ENCODE data around the gene CHD1L. TPM values are rescaled to one million over a fixed set of nuclear protein-coding genes. Genes with fewer than 3 reads are reported as not detected.
"Not testable (repeated sequence)": the region's sequence is repeated elsewhere in the genome, so short reads cannot be mapped to it uniquely, and the experiment has no call there.

Gene CHD1L
- total and polyA plus RNA-seq, 4 experiments from 2014 or later = 17.1 to 31.6 (median 24.2) TPM

GRCh38 chr1:147292012-147292411 is 49.5 kb downstream of the CHD1L start:
- intact Hi-C loops (cut with micrococcal nuclease) = no loop called here
- Mint-ChIP-seq H3K36me3 (peaks cover 96 to 98% of the 10 kb centered on the region in 2 donors), H3K4me1 (no peaks in the 10 kb centered on the region), H3K27ac (no peak overlapping the region), H3K4me3 (no peak overlapping the region), H3K9me3 (peaks cover 0 to 6% (median 3%) of the 10 kb centered on the region in 8 donors), H3K27me3 (no peaks in the 10 kb centered on the region)
- Histone ChIP-seq H3K4me1 (ENCODE audit: insufficient read depth, low read length) (no peaks in the 10 kb centered on the region), H3K36me3 (ENCODE audit: insufficient read depth, low read length) (peaks cover 57% of the 10 kb centered on the region), H3K27ac (ENCODE audit: low read depth, low read length) (no peak overlapping the region), H3K9me3 (ENCODE audit: control insufficient read depth in 1 of 2, low read length in 2 of 2) (no peaks in the 10 kb centered on the region), H3K4me3 (ENCODE audit: low read length in 2 of 2) (no peak overlapping the region), H3K27me3 (ENCODE audit: insufficient read depth, low read length) (no peaks in the 10 kb centered on the region)
- no peak for DNase-seq
- POLR2A ChIA-PET (ENCODE audit: partially characterized antibody) = no interaction called here
- CTCF ChIA-PET (ENCODE audit: partially characterized antibody) = no interaction called here

DNA sequence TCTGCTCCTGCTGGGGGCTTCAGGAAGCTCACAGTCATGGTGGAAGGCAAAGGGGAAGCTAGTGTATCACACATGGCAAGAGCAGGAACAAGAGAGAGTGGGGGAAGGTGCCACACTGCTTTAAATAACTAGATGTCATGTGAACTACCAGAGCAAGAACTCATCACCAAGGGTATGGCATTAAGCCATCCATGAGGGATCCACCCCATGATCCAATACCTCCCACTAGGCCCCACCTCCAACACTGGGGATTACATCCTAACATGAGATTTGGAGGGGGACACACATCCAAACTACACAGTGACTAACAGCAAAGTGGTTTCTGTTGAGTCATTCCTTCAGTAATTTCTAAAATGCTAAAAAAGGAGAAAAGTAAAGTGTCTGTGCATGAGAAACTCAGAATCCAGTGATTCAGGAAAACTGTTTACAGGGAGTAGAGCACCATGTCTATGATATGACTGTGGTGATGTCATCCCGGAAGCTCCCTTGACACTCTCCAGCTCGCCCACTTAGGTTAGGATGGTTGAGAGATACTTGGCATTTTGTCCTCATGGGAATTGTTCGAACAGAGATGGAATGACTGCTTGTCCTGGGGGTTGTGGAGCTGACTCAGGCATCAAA is 50.3 kb downstream of the CHD1L start:
- H3K27ac Mint-ChIP-seq = peak overlapping the region in 1 of 7 donors; percentile 33
- ChIA-PET CTCF (ENCODE audit: partially characterized antibody) (no interaction called here), POLR2A (ENCODE audit: partially characterized antibody) (no interaction called here)
- Histone ChIP-seq H3K27ac (ENCODE audit: low read depth, low read length) (no peak overlapping the region), H3K4me1 (ENCODE audit: insufficient read depth, low read length) (no peaks in the 10 kb centered on the region), H3K27me3 (ENCODE audit: insufficient read depth, low read length) (no peaks in the 10 kb centered on the region), H3K9me3 (ENCODE audit: control insufficient read depth in 1 of 2, low read length in 2 of 2) (no peaks in the 10 kb centered on the region), H3K36me3 (ENCODE audit: insufficient read depth, low read length) (peaks cover 50% of the 10 kb centered on the region), H3K4me3 (ENCODE audit: low read length in 2 of 2) (no peak overlapping the region)
- H3K4me1 Mint-ChIP-seq = no peaks in the 10 kb centered on the region
- no peak for DNase-seq
- intact Hi-C loops (cut with micrococcal nuclease) = no loop called here
- H3K27me3 Mint-ChIP-seq = no peaks in the 10 kb centered on the region
- H3K4me3 Mint-ChIP-seq = no peak overlapping the region
- peaks cover 0 to 6% (median 3%) of the 10 kb centered on the region in 8 donors for H3K9me3 Mint-ChIP-seq
- peaks cover 96 to 98% of the 10 kb centered on the region in 2 donors for H3K36me3 Mint-ChIP-seq

- H3K4me3 ChIP-seq (ENCODE audit: low read length in 2 of 2) = no peak overlapping the region
- intact Hi-C loops (cut with micrococcal nuclease) = no loop called here
- H3K27ac ChIP-seq (ENCODE audit: low read depth, low read length) = no peak overlapping the region
- peak overlapping the region in 1 of 7 donors; percentile 16 for H3K27ac Mint-ChIP-seq
- H3K4me1 Mint-ChIP-seq = no peaks in the 10 kb centered on the region
- CTCF ChIA-PET (ENCODE audit: partially characterized antibody) = no interaction called here
- no peaks in the 10 kb centered on the region for H3K4me1 ChIP-seq (ENCODE audit: insufficient read depth, low read length)
- no peaks in the 10 kb centered on the region for H3K27me3 ChIP-seq (ENCODE audit: insufficient read depth, low read length)
- no peak overlapping the region for H3K4me3 Mint-ChIP-seq
- no peaks in the 10 kb centered on the region for H3K27me3 Mint-ChIP-seq
- peaks cover 0 to 43% (median 31%) of the 10 kb centered on the region in 8 donors for H3K9me3 Mint-ChIP-seq
- H3K36me3 Mint-ChIP-seq = peaks cover 64 to 70% of the 10 kb centered on the region in 2 donors
- no peak for DNase-seq
- POLR2A ChIA-PET (ENCODE audit: partially characterized antibody) = no interaction called here
- peaks cover 3 to 5% of the 10 kb centered on the region in 2 donors for H3K9me3 ChIP-seq (ENCODE audit: control insufficient read depth in 1 of 2, low read length in 2 of 2)
- peaks cover 23% of the 10 kb centered on the region for H3K36me3 ChIP-seq (ENCODE audit: insufficient read depth, low read length)
These were observed 55.0 kb downstream of the CHD1L start for GRCh38 chr1:147297438-147297837.

- DNase-seq; H3K4me1 ChIP-seq (ENCODE audit: insufficient read depth, low read length); H3K27me3 ChIP-seq (ENCODE audit: insufficient read depth, low read length); H3K4me3 Mint-ChIP-seq; intact Hi-C loops (cut with micrococcal nuclease); H3K27me3 Mint-ChIP-seq; CTCF ChIA-PET (ENCODE audit: partially characterized antibody); H3K4me3 ChIP-seq (ENCODE audit: low read length in 2 of 2); H3K36me3 ChIP-seq (ENCODE audit: insufficient read depth, low read length); POLR2A ChIA-PET (ENCODE audit: partially characterized antibody); H3K27ac Mint-ChIP-seq; H3K27ac ChIP-seq (ENCODE audit: low read depth, low read length); H3K4me1 Mint-ChIP-seq: not testable (repeated sequence)
- H3K9me3 ChIP-seq (ENCODE audit: control insufficient read depth in 1 of 2, low read length in 2 of 2) = peaks cover 8 to 25% of the 10 kb centered on the region in 2 donors
- H3K9me3 Mint-ChIP-seq = peaks cover 9 to 89% (median 79%) of the 10 kb centered on the region in 8 donors
- peaks cover 13 to 14% of the 10 kb centered on the region in 2 donors for H3K36me3 Mint-ChIP-seq
These were observed 63.3 kb downstream of the CHD1L start for GRCh38 chr1:147305803-147306202.

DNA sequence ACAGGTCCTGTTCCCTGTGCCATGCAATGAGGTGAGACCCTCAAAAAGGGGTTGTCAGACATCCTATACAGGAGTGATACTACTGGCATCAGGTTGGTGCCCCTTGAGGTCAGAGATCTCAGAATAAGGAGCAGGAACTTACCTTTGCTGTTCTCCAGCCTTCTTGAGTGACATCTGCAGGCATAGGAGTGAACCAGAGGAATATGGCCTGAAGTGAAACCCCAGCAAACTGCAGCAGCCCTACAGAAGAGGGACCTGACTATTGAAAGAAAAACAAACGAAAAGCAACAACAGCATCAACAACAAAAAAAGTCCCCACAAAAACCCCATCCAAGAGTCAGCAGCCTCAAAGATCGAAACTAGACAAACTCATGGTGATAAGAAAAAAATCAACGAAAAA is 74.5 kb downstream of the CHD1L start:
- CTCF ChIA-PET (ENCODE audit: partially characterized antibody) = no interaction called here
- Mint-ChIP-seq H3K27ac (no peak overlapping the region), H3K4me1 (no peaks in the 10 kb centered on the region), H3K36me3 (no peaks in the 10 kb centered on the region), H3K4me3 (no peak overlapping the region), H3K27me3 (peaks cover 0 to 2% of the 10 kb centered on the region in 2 donors), H3K9me3 (peaks cover 0 to 11% (median under 1%) of the 10 kb centered on the region in 8 donors)
- DNase-seq = no peak
- no peak overlapping the region for H3K27ac ChIP-seq (ENCODE audit: low read depth, low read length)
- no peak overlapping the region for H3K4me3 ChIP-seq (ENCODE audit: low read length in 2 of 2)
- POLR2A ChIA-PET (ENCODE audit: partially characterized antibody) = no interaction called here
- no peaks in the 10 kb centered on the region for H3K9me3 ChIP-seq (ENCODE audit: control insufficient read depth in 1 of 2, low read length in 2 of 2)
- no peaks in the 10 kb centered on the region for H3K4me1 ChIP-seq (ENCODE audit: insufficient read depth, low read length)
- no peaks in the 10 kb centered on the region for H3K36me3 ChIP-seq (ENCODE audit: insufficient read depth, low read length)
- intact Hi-C loops (cut with micrococcal nuclease) = no loop called here
- no peaks in the 10 kb centered on the region for H3K27me3 ChIP-seq (ENCODE audit: insufficient read depth, low read length)

DNA sequence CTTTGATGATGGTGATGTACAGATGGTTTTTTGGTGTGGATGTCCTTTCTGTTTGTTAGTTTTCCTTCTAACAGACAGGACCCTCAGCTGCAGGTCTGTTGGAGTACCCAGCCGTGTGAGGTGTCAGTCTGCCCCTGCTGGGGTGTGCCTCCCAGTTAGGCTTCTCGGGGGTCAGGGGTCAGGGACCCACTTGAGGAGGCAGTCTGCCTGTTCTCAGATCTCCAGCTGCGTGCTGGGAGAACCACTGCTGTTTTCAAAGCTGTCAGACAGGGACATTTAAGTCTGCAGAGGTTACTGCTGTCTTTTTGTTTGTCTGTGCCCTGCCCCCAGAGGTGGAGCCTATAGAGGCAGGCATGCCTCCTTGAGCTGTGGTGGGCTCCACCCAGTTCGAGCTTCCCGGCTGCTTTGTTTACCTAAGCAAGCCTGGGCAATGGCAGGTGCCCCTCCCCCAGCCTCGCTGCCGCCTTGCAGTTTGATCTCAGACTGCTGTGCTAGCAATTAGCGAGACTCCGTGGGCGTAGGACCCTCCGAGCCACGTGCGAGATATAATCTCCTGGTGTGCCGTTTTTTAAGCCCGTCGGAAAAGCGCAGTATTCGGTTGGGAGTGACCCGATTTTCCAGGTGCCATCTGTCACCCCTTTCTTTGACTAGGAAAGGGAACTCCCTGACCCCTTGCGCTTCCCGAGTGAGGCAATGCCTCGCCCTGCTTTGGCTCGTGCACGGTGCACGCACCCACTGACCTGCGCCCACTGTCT is 84.6 kb downstream of the CHD1L start:
- H3K36me3 ChIP-seq (ENCODE audit: insufficient read depth, low read length); H3K27ac ChIP-seq (ENCODE audit: low read depth, low read length); CTCF ChIA-PET (ENCODE audit: partially characterized antibody); H3K27ac Mint-ChIP-seq; H3K4me3 Mint-ChIP-seq; H3K36me3 Mint-ChIP-seq; H3K9me3 Mint-ChIP-seq; H3K4me1 Mint-ChIP-seq; H3K9me3 ChIP-seq (ENCODE audit: control insufficient read depth in 1 of 2, low read length in 2 of 2); intact Hi-C loops (cut with micrococcal nuclease); POLR2A ChIA-PET (ENCODE audit: partially characterized antibody); H3K27me3 ChIP-seq (ENCODE audit: insufficient read depth, low read length); DNase-seq; H3K4me3 ChIP-seq (ENCODE audit: low read length in 2 of 2); H3K4me1 ChIP-seq (ENCODE audit: insufficient read depth, low read length): not testable (repeated sequence)
- peaks cover 19 to 22% of the 10 kb centered on the region in 2 donors for H3K27me3 Mint-ChIP-seq

GRCh38 chr1:147334292-147334691 is 91.8 kb downstream of the CHD1L start:
- H3K4me3 Mint-ChIP-seq = no peak overlapping the region
- no peaks in the 10 kb centered on the region for H3K4me1 Mint-ChIP-seq
- H3K27me3 ChIP-seq (ENCODE audit: insufficient read depth, low read length) = no peaks in the 10 kb centered on the region
- no peaks in the 10 kb centered on the region for H3K36me3 Mint-ChIP-seq
- H3K4me1 ChIP-seq (ENCODE audit: insufficient read depth, low read length) = no peaks in the 10 kb centered on the region
- no peak overlapping the region for H3K27ac Mint-ChIP-seq
- no peak overlapping the region for H3K4me3 ChIP-seq (ENCODE audit: low read length in 2 of 2)
- peaks cover 0 to 3% (median 0%) of the 10 kb centered on the region in 8 donors for H3K9me3 Mint-ChIP-seq
- H3K9me3 ChIP-seq (ENCODE audit: control insufficient read depth in 1 of 2, low read length in 2 of 2) = no peaks in the 10 kb centered on the region
- no peaks in the 10 kb centered on the region for H3K36me3 ChIP-seq (ENCODE audit: insufficient read depth, low read length)
- ChIA-PET CTCF (ENCODE audit: partially characterized antibody) (no interaction called here), POLR2A (ENCODE audit: partially characterized antibody) (no interaction called here)
- H3K27me3 Mint-ChIP-seq = peaks cover 24 to 28% of the 10 kb centered on the region in 2 donors
- intact Hi-C loops (cut with micrococcal nuclease) = no loop called here
- H3K27ac ChIP-seq (ENCODE audit: low read depth, low read length) = no peak overlapping the region
- no peak for DNase-seq

Data from CD4-positive, alpha-beta memory T cell (primary cell).